ENCODE measurements around the gene CDH10.

- TF ChIP-seq, protein P1, sequence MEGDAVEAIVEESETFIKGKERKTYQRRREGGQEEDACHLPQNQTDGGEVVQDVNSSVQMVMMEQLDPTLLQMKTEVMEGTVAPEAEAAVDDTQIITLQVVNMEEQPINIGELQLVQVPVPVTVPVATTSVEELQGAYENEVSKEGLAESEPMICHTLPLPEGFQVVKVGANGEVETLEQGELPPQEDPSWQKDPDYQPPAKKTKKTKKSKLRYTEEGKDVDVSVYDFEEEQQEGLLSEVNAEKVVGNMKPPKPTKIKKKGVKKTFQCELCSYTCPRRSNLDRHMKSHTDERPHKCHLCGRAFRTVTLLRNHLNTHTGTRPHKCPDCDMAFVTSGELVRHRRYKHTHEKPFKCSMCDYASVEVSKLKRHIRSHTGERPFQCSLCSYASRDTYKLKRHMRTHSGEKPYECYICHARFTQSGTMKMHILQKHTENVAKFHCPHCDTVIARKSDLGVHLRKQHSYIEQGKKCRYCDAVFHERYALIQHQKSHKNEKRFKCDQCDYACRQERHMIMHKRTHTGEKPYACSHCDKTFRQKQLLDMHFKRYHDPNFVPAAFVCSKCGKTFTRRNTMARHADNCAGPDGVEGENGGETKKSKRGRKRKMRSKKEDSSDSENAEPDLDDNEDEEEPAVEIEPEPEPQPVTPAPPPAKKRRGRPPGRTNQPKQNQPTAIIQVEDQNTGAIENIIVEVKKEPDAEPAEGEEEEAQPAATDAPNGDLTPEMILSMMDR (conservative IDR thresholded peaks at IDR 0.05) = no peak
- TF ChIP-seq ZFX (IDR thresholded peaks at IDR 0.05) = no peak
Observed at GRCh38 chr5:24691074-24691473, 46.3 kb upstream of the CDH10 start.

All from C4-2B (cell line).